Hepatocyte (in vitro differentiated cells): ENCODE data around the gene PPME1.

Experiments
- CTCF ChIP-seq: fragments of 200-600 bp; sonication (generic); IDR thresholded peaks from 2 replicates; pipeline ENCODE4 v1.5.1; 2016; ENCODE audit warnings: antibody characterized with exemption, mild to moderate bottlenecking; ENCODE audit not compliant: poor library complexity
- EZH2phosphoT487 ChIP-seq: fragments of 200-600 bp; sonication (generic); IDR thresholded peaks from one replicate; pipeline ENCODE4 v1.6.1; 2018; ENCODE audit warnings: antibody characterized with exemption, mild to moderate bottlenecking, low read depth, moderate library complexity; ENCODE audit not compliant: unreplicated experiment, severe bottlenecking

- no peak for TF ChIP-seq CTCF
- TF ChIP-seq EZH2phosphoT487: no peak
Measured at GRCh38 chr11:74134661-74135060, 36.4 kb upstream of the PPME1 start.
